ENCODE data around the gene PHOX2A.

Gene PHOX2A

DNA sequence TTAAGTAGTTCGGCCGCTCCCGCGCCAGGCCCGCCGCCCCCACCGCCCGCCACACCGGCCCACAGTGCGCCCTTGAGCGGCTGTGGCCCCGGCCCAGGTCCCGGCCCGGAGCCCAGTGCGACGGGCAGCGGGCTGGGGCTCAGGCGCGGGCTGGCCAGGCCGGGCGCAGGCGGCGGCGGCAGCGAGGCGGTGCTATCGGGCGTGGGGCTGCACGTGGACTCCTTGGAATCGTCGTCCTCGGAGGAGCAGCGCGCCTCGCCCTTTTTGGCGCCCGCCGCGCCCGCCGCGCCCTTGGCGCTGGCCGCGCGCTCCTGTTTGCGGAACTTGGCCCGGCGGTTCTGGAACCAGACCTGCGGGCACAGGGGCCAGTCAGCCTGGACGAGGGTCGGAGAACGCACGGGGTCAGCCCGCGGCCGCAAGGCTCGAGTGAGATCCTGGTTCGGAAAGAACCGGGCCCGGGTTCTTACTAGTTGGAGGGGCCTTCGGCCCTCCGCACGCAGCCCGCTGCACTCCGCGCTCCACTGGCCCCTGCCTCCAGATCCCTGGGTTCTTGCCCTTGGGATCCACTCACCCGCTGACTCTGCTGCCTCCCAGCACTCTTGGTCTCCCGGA lies 4.0 kb downstream of the PHOX2A start:
- ChIA-PET CTCF (interaction anchor here (0.7 to 6.8 kb wide), 12 partner anchors 10 to 191 kb away, joined by 3 to 76 read pairs (median 4); partner anchors contain the start of gene INPPL1), POLR2A (interaction anchor here (0.7 to 2.4 kb wide), 5 partner anchors 9 to 15 kb away, joined by 3 to 16 read pairs (median 4); partner anchors contain the start of gene INPPL1)
- TF ChIP-seq, protein P1, sequence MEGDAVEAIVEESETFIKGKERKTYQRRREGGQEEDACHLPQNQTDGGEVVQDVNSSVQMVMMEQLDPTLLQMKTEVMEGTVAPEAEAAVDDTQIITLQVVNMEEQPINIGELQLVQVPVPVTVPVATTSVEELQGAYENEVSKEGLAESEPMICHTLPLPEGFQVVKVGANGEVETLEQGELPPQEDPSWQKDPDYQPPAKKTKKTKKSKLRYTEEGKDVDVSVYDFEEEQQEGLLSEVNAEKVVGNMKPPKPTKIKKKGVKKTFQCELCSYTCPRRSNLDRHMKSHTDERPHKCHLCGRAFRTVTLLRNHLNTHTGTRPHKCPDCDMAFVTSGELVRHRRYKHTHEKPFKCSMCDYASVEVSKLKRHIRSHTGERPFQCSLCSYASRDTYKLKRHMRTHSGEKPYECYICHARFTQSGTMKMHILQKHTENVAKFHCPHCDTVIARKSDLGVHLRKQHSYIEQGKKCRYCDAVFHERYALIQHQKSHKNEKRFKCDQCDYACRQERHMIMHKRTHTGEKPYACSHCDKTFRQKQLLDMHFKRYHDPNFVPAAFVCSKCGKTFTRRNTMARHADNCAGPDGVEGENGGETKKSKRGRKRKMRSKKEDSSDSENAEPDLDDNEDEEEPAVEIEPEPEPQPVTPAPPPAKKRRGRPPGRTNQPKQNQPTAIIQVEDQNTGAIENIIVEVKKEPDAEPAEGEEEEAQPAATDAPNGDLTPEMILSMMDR (IDR thresholded peaks at IDR 0.05; ENCODE audit: insufficient read depth, low read length, missing control alignments), result no peak
- H3K4me3 ChIP-seq (ENCODE audit: low read depth, low read length), result peak overlapping the region; percentile 38; the same call in 1 of the 2 replicates
- no peak for DNase-seq (ENCODE audit: low read depth, low spot score)

GRCh38 chr11:72239313-72239848 lies 4.6 kb downstream of the PHOX2A start:
- peak overlapping the region; percentile 38 for H3K4me3 ChIP-seq (ENCODE audit: low read depth, low read length)
- POLR2A ChIA-PET, result interaction anchor here (0.7 to 2.4 kb wide), 3 partner anchors 10 to 15 kb away, joined by 3 to 16 read pairs (median 6); partner anchors contain the start of gene INPPL1
- TF ChIP-seq, protein P1 (IDR thresholded peaks at IDR 0.05; ENCODE audit: insufficient read depth, low read length, missing control alignments), result no peak
- CTCF ChIA-PET, result interaction anchor here (0.7 to 5.9 kb wide), 5 partner anchors 11 to 214 kb away, joined by 3 to 76 read pairs (median 24); partner anchors contain the start of gene INPPL1
- DNase-seq (ENCODE audit: low read depth, low spot score), result no peak

DNA sequence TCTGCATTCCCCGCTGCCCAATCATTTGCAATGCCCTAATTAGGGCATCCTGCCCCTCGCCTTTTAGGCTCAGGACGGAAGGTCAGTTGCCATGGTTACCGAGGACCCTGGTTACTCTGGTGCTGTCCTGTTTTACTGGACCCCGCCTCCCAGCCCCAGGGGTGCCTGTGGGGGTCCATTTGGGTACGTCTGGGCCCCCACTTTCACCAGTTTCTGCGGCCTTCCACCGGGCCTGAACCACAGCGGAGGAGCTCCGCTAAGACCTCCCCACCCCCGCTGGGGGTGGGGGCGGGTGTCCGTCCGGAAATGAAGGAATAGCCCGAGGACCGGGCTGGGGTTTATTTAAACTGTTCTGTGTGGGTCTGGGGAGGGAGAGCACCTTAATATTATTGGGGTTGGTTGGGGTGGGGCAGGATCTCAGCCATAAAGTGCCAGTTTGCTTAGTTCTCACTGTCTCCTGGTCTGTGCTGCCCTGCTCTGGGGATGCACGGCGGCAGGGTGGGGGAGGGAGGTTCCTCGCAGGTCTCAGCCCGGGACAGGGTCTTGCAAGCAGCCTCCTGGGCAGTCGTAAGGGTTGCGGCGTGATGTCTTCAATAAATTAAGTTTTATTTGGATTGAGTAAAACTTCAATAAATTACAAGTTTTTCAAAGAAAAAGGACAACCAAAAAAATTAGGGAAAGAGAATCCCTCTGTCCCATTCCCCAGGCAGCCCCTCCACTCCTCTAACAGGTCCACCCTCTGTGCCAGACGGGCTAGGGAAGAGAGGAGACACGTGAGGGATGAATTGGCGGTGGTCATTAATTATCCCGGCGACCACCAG lies 5.3 kb downstream of the PHOX2A start:
- H3K4me3 ChIP-seq (ENCODE audit: low read depth, low read length), result no peak overlapping the region; the same call in 1 of the 2 replicates
- POLR2A ChIA-PET, result interaction anchor here (0.7 to 2.4 kb wide), 3 partner anchors 11 to 114 kb away, joined by 4 to 16 read pairs (median 6); partner anchors contain the start of gene INPPL1
- no peak for DNase-seq (ENCODE audit: low read depth, low spot score)
- CTCF ChIA-PET, result interaction anchor here (0.7 to 5.9 kb wide), 18 partner anchors 7 to 262 kb away, joined by 3 to 76 read pairs (median 5); partner anchors contain the start of genes FOLR2 and INPPL1
- TF ChIP-seq, protein P1 (IDR thresholded peaks at IDR 0.05; ENCODE audit: insufficient read depth, low read length, missing control alignments), result no peak

DNA sequence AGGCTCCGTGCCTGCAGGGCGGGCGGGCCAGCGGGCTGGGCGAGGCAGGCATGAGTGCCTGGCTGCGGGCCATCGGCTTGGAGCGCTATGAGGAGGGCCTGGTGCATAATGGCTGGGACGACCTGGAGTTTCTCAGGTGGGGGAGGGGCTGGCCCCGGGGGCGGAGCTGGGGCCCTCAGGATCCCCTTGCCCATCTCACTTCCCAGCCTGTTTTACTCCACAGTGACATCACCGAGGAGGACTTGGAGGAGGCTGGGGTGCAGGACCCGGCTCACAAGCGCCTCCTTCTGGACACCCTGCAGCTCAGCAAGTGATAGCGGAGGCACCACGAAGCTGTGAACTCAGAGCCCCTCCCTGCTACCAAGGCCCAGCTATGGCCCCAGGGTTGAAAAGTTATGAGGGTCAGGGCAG lies 5.9 kb downstream of the PHOX2A start:
- ChIA-PET CTCF (interaction anchor here (0.8 to 5.9 kb wide), 19 partner anchors 8 to 261 kb away, joined by 3 to 76 read pairs (median 5); partner anchors contain the start of genes FOLR2 and INPPL1), POLR2A (interaction anchor here (0.8 to 2.4 kb wide), 3 partner anchors 10 to 176 kb away, joined by 3 to 16 read pairs (median 4); no protein-coding TSS in a partner anchor)
- no peak for DNase-seq (ENCODE audit: low read depth, low spot score)
- H3K4me3 ChIP-seq (ENCODE audit: low read depth, low read length), result no peak overlapping the region
- TF ChIP-seq, protein P1 (IDR thresholded peaks at IDR 0.05; ENCODE audit: insufficient read depth, low read length, missing control alignments), result peak; percentile 82

DNA sequence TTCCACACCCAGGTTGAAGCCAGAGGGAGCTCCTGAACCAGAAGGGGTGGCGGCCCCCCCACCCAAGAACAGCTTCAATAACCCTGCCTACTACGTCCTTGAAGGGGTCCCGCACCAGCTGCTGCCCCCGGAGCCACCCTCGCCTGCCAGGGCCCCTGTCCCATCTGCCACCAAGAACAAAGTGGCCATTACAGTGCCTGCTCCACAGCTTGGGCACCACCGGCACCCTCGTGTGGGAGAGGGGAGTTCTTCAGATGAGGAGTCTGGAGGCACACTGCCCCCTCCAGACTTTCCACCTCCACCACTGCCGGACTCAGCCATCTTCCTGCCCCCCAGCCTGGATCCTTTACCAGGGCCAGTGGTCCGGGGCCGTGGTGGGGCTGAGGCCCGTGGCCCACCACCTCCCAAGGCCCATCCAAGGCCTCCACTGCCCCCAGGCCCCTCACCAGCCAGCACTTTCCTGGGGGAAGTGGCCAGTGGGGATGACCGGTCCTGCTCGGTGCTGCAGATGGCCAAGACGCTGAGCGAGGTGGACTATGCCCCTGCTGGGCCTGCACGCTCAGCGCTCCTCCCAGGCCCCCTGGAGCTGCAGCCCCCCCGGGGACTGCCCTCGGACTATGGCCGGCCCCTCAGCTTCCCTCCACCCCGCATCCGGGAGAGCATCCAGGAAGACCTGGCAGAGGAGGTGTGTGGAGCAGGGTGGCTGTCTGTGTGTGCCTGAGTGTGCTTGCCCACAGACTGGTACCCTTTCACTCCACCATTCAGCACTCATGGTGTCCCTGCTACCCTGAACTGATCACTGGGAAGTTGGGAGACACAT lies 6.7 kb downstream of the PHOX2A start:
- no peak for DNase-seq (ENCODE audit: low read depth, low spot score)
- TF ChIP-seq, protein P1 (IDR thresholded peaks at IDR 0.05; ENCODE audit: insufficient read depth, low read length, missing control alignments), result no peak
- ChIA-PET CTCF (interaction anchor here (0.9 to 5.9 kb wide), 22 partner anchors 9 to 260 kb away, joined by 3 to 76 read pairs (median 6); partner anchors contain the start of genes FOLR2 and INPPL1), POLR2A (interaction anchor here (0.7 to 2.4 kb wide), 4 partner anchors 10 to 177 kb away, joined by 3 to 16 read pairs (median 4); no protein-coding TSS in a partner anchor)
- H3K4me3 ChIP-seq (ENCODE audit: low read depth, low read length), result no peak overlapping the region
